ENCODE results near the gene GNG11. TPM values are rescaled to one million over a fixed set of nuclear protein-coding genes. Genes with fewer than 3 reads are reported as not detected.

Gene GNG11
- total RNA-seq, 1 experiment from 2014 or later, result 4.4 TPM

DNA sequence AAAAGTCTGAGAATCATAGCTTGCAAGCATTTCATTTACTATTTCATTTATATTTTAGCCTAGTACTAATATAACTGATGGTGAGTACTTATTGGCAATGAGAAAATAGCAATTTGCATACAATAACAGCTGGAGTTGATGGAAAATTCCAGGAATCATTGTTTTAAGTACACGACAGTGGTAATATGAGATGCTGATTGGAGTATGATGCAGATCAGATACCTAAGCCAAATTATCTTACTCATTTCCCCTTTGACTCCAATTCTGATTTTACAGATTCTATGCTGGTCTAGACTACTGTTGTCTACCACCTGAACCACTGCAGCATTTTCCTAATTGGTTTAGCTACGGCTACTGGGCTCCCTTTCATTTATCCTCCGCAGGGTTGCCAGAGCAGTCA, 36.7 kb downstream of the GNG11 start:
- Histone ChIP-seq H3K79me2 (ENCODE audit: low read depth) (no peaks in the 10 kb centered on the region), H3K9me2 (ENCODE audit: insufficient read depth) (no peaks in the 10 kb centered on the region; the same call in none of the 2 replicates), H3K27ac (no peak overlapping the region), H3F3A (ENCODE audit: insufficient read depth, low read depth) (no peaks in the 10 kb centered on the region), H3K36me3 (ENCODE audit: low read depth) (no peaks in the 10 kb centered on the region), H3K4me1 (replicated peaks; ENCODE audit: insufficient read depth) (0 out of 2 replicates have a peak, but pooled peaks cover 7% of the 10 kb centered on the region), H3K4me2 (no peak overlapping the region), H3K27me3 (ENCODE audit: insufficient read depth, low read depth) (no peaks in the 10 kb centered on the region), H3K9me3 (ENCODE audit: insufficient read depth, low read depth) (no peaks in the 10 kb centered on the region), H2AFZ (no peak overlapping the region), H4K20me1 (ENCODE audit: insufficient read depth) (no peaks in the 10 kb centered on the region), H3K4me3 (no peak overlapping the region)
- intact Hi-C loops (cut with micrococcal nuclease; ENCODE audit: unreplicated experiment), result no loop called here
- no TSS peak for BruUV-seq (replicated peaks)
- ChIA-PET CTCF (no interaction called here), POLR2A (ENCODE audit: unreplicated experiment) (interaction anchor here (0.6 to 0.7 kb wide), 2 partner anchors 176 to 1050 kb away, joined by 4 to 5 read pairs; no protein-coding TSS in a partner anchor)
- DNase-seq, result no peak
- TF ChIP-seq, protein P1, sequence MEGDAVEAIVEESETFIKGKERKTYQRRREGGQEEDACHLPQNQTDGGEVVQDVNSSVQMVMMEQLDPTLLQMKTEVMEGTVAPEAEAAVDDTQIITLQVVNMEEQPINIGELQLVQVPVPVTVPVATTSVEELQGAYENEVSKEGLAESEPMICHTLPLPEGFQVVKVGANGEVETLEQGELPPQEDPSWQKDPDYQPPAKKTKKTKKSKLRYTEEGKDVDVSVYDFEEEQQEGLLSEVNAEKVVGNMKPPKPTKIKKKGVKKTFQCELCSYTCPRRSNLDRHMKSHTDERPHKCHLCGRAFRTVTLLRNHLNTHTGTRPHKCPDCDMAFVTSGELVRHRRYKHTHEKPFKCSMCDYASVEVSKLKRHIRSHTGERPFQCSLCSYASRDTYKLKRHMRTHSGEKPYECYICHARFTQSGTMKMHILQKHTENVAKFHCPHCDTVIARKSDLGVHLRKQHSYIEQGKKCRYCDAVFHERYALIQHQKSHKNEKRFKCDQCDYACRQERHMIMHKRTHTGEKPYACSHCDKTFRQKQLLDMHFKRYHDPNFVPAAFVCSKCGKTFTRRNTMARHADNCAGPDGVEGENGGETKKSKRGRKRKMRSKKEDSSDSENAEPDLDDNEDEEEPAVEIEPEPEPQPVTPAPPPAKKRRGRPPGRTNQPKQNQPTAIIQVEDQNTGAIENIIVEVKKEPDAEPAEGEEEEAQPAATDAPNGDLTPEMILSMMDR (conservative IDR thresholded peaks at IDR 0.05), result no peak
- no peak for TF ChIP-seq EZH2 (IDR thresholded peaks at IDR 0.05; ENCODE audit: low read depth)

DNA sequence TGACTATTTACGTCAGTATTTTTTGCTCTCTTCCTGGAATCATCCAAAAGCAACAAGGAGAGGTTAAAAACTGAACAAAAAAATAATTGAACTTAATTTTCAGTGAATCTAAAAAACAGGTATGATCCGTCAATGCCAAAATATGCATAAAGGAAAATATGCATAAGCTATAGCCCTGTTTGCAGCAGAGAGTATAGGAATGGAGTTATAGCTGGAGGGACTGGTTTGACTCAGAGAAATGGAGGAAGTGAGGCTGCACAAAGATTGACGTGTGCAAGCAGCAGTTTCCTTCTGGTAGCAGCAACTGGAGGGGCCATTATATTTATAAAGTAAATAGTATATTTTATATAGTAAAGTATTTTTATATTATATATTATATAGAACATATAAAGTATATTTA, 37.1 kb downstream of the GNG11 start:
- no peaks in the 10 kb centered on the region for H3K27me3 ChIP-seq (ENCODE audit: insufficient read depth, low read depth)
- H3K4me2 ChIP-seq, result no peak overlapping the region
- 0 out of 2 replicates have a peak, but pooled peaks cover 7% of the 10 kb centered on the region for H3K4me1 ChIP-seq (replicated peaks; ENCODE audit: insufficient read depth)
- H3K4me3 ChIP-seq, result no peak overlapping the region
- H3K9me2 ChIP-seq (ENCODE audit: insufficient read depth), result no peaks in the 10 kb centered on the region; the same call in none of the 2 replicates
- ChIA-PET CTCF (no interaction called here), POLR2A (ENCODE audit: unreplicated experiment) (no interaction called here)
- no peaks in the 10 kb centered on the region for H3K36me3 ChIP-seq (ENCODE audit: low read depth)
- H2AFZ ChIP-seq, result no peak overlapping the region
- H3K79me2 ChIP-seq (ENCODE audit: low read depth), result no peaks in the 10 kb centered on the region
- no peaks in the 10 kb centered on the region for H3K9me3 ChIP-seq (ENCODE audit: insufficient read depth, low read depth)
- no peaks in the 10 kb centered on the region for H4K20me1 ChIP-seq (ENCODE audit: insufficient read depth)
- intact Hi-C loops (cut with micrococcal nuclease; ENCODE audit: unreplicated experiment), result no loop called here
- DNase-seq, result no peak
- H3K27ac ChIP-seq, result no peak overlapping the region
- H3F3A ChIP-seq (ENCODE audit: insufficient read depth, low read depth), result no peaks in the 10 kb centered on the region
- TF ChIP-seq, protein P1 (conservative IDR thresholded peaks at IDR 0.05), result no peak
- TF ChIP-seq EZH2 (IDR thresholded peaks at IDR 0.05; ENCODE audit: low read depth), result no peak
- BruUV-seq (replicated peaks), result no TSS peak

DNA sequence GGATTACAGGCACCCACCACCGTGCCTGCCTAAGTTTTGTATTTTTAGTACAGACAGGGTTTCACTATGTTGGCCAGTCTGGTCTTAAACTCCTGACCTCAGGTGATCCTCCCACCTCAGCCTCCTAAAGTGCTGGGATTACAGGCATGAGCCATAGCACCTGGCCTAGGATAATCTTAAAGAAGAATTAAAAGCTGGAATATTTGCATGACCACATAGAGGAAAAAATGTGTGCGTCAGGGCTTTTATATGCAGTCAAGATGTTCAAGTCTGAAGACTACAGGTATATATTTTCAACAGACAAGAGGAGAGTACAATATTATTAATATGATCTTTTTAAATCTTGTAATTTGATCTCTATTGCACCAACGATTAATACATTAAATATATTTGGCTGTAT, 39.5 kb downstream of the GNG11 start:
- TF ChIP-seq, protein P1 (conservative IDR thresholded peaks at IDR 0.05), result no peak
- no peak for TF ChIP-seq EZH2 (IDR thresholded peaks at IDR 0.05; ENCODE audit: low read depth)
- Histone ChIP-seq H3K9me3 (ENCODE audit: insufficient read depth, low read depth) (no peaks in the 10 kb centered on the region), H3K4me1 (replicated peaks; ENCODE audit: insufficient read depth) (0 out of 2 replicates have a peak, but pooled peaks cover 7% of the 10 kb centered on the region), H4K20me1 (ENCODE audit: insufficient read depth) (no peaks in the 10 kb centered on the region), H3F3A (ENCODE audit: insufficient read depth, low read depth) (no peaks in the 10 kb centered on the region), H3K27ac (no peak overlapping the region), H3K79me2 (ENCODE audit: low read depth) (no peaks in the 10 kb centered on the region), H2AFZ (no peak overlapping the region), H3K4me3 (no peak overlapping the region), H3K9me2 (ENCODE audit: insufficient read depth) (no peaks in the 10 kb centered on the region; the same call in 1 of the 2 replicates), H3K36me3 (ENCODE audit: low read depth) (no peaks in the 10 kb centered on the region), H3K27me3 (ENCODE audit: insufficient read depth, low read depth) (no peaks in the 10 kb centered on the region), H3K4me2 (no peak overlapping the region)
- intact Hi-C loops (cut with micrococcal nuclease; ENCODE audit: unreplicated experiment), result no loop called here
- BruUV-seq (replicated peaks), result no TSS peak
- ChIA-PET POLR2A (ENCODE audit: unreplicated experiment) (no interaction called here), CTCF (no interaction called here)
- no peak for DNase-seq
